Adipocyte (in vitro differentiated cells): ENCODE results near the gene GRIPAP1.

ENCODE experiments used
- DNase-seq: peaks from one replicate; pipeline ENCODE4 v3.0.0-alpha.2; 2015; ENCODE audit warnings: low read depth
- H3K27me3 ChIP-seq: replicated peaks from 2 replicates; pipeline ENCODE4 v1.7.0; 2013; ENCODE audit warnings: mild to moderate bottlenecking, low read length, moderate library complexity; ENCODE audit not compliant: control insufficient read depth, insufficient read depth
- H3K36me3 ChIP-seq: 2 replicates; pipeline ENCODE4 v1.7.0; 2013; ENCODE audit warnings: low read length, mild to moderate bottlenecking, moderate library complexity; ENCODE audit not compliant: control insufficient read depth, insufficient read depth, severe bottlenecking
- H3K4me1 ChIP-seq: 2 replicates; pipeline ENCODE4 v1.7.0; 2013; ENCODE audit warnings: mild to moderate bottlenecking, low read length, moderate library complexity; ENCODE audit not compliant: control insufficient read depth, insufficient read depth
- H3K4me3 ChIP-seq: 2 replicates; pipeline ENCODE4 v1.7.0; 2013; ENCODE audit warnings: mild to moderate bottlenecking, low read length, moderate library complexity
- H3K9ac ChIP-seq: 2 replicates; pipeline ENCODE4 v1.7.0; 2013; ENCODE audit warnings: mild to moderate bottlenecking, low read length, moderate library complexity
- H3K9me3 ChIP-seq: 2 replicates; pipeline ENCODE4 v1.7.0; 2013; ENCODE audit warnings: mild to moderate bottlenecking, low read length, moderate library complexity; ENCODE audit not compliant: control insufficient read depth

Gene GRIPAP1

GRCh38 chrX:48937054-48937907 lies 64.8 kb downstream of the GRIPAP1 start:
- Histone ChIP-seq H3K36me3 (peaks cover 41% of the 10 kb centered on the region), H3K4me3 (no peak overlapping the region), H3K27me3 (peaks cover 10% of the 10 kb centered on the region), H3K4me1 (no peaks in the 10 kb centered on the region), H3K9ac (no peak overlapping the region), H3K9me3 (peaks cover 6% of the 10 kb centered on the region)
- no peak for DNase-seq

GRCh38 chrX:48936429-48937053 lies 65.5 kb downstream of the GRIPAP1 start:
- Histone ChIP-seq H3K9ac (no peak overlapping the region), H3K9me3 (peaks cover 6% of the 10 kb centered on the region), H3K36me3 (peaks cover 37% of the 10 kb centered on the region), H3K27me3 (peaks cover 10% of the 10 kb centered on the region), H3K4me3 (no peak overlapping the region), H3K4me1 (no peaks in the 10 kb centered on the region)
- DNase-seq = no peak

- peaks cover 38% of the 10 kb centered on the region for H3K36me3 ChIP-seq
- no peak overlapping the region for H3K9ac ChIP-seq
- peaks cover 6% of the 10 kb centered on the region for H3K9me3 ChIP-seq
- peaks cover 10% of the 10 kb centered on the region for H3K27me3 ChIP-seq
- DNase-seq = no peak
- no peak overlapping the region for H3K4me3 ChIP-seq
- no peaks in the 10 kb centered on the region for H3K4me1 ChIP-seq
Observed at GRCh38 chrX:48935301-48935670, 66.8 kb downstream of the GRIPAP1 start.

GRCh38 chrX:48934581-48935300 lies 67.3 kb downstream of the GRIPAP1 start:
- Histone ChIP-seq H3K9me3 (peaks cover 6% of the 10 kb centered on the region), H3K4me3 (no peak overlapping the region), H3K36me3 (peaks cover 36% of the 10 kb centered on the region), H3K27me3 (peaks cover 6% of the 10 kb centered on the region), H3K4me1 (no peaks in the 10 kb centered on the region), H3K9ac (no peak overlapping the region)
- no peak for DNase-seq

GRCh38 chrX:48933757-48934156 lies 68.3 kb downstream of the GRIPAP1 start:
- peaks cover 6% of the 10 kb centered on the region for H3K9me3 ChIP-seq
- H3K4me3 ChIP-seq = no peak overlapping the region
- H3K27me3 ChIP-seq = no peaks in the 10 kb centered on the region
- peaks cover 28% of the 10 kb centered on the region for H3K36me3 ChIP-seq
- H3K9ac ChIP-seq = no peak overlapping the region
- no peaks in the 10 kb centered on the region for H3K4me1 ChIP-seq
- DNase-seq = no peak

GRCh38 chrX:48927736-48928382 lies 74.2 kb downstream of the GRIPAP1 start:
- DNase-seq = no peak
- no peak overlapping the region for H3K9ac ChIP-seq
- peaks cover 40% of the 10 kb centered on the region for H3K36me3 ChIP-seq

GRCh38 chrX:48927123-48927522 lies 74.9 kb downstream of the GRIPAP1 start:
- Histone ChIP-seq H3K27me3 (peaks cover 3% of the 10 kb centered on the region), H3K4me3 (no peak overlapping the region), H3K4me1 (no peaks in the 10 kb centered on the region), H3K36me3 (peaks cover 44% of the 10 kb centered on the region), H3K9me3 (no peaks in the 10 kb centered on the region), H3K9ac (no peak overlapping the region)
- DNase-seq = no peak

More at GRCh38 chrX:48927736-48928382, 74.2 kb downstream of the GRIPAP1 start:
- Histone ChIP-seq H3K9me3 (peaks cover 3% of the 10 kb centered on the region), H3K4me1 (no peaks in the 10 kb centered on the region), H3K27me3 (peaks cover 3% of the 10 kb centered on the region), H3K4me3 (no peak overlapping the region)

GRCh38 chrX:48924270-48924669 lies 77.8 kb downstream of the GRIPAP1 start:
- Histone ChIP-seq H3K9ac (no peak overlapping the region), H3K4me3 (no peak overlapping the region), H3K36me3 (peaks cover 38% of the 10 kb centered on the region), H3K9me3 (no peaks in the 10 kb centered on the region), H3K4me1 (peaks cover 12% of the 10 kb centered on the region), H3K27me3 (peaks cover 3% of the 10 kb centered on the region)
- no peak for DNase-seq

GRCh38 chrX:48923771-48924170 lies 78.3 kb downstream of the GRIPAP1 start:
- peaks cover 13% of the 10 kb centered on the region for H3K4me1 ChIP-seq
- H3K9ac ChIP-seq = no peak overlapping the region
- peaks cover 38% of the 10 kb centered on the region for H3K36me3 ChIP-seq
- DNase-seq = no peak
- H3K9me3 ChIP-seq = no peaks in the 10 kb centered on the region
- peaks cover 3% of the 10 kb centered on the region for H3K27me3 ChIP-seq
- no peak overlapping the region for H3K4me3 ChIP-seq
